ELF-1 (cell line): Measurements from ENCODE around the gene SLC35G1.
A peak's percentile ranks its signal among the peaks of the same experiment; 100 is the strongest.

Source experiments
- DNase-seq: peaks from one replicate; pipeline ENCODE4 v3.0.0-alpha.2; 2016; ENCODE audit warnings: low read depth, low spot score

SLC35G1 gene

GRCh38 chr10:93876381-93876780 is 17.4 kb upstream of the SLC35G1 start:
- no peak for DNase-seq

- DNase-seq = no peak
These were observed 14.5 kb upstream of the SLC35G1 start for GRCh38 chr10:93879273-93879672.

GRCh38 chr10:93894516-93895378 is 969 bp downstream of the SLC35G1 start:
- DNase-seq = no peak

- DNase-seq = no peak
These were observed 3.4 kb downstream of the SLC35G1 start for GRCh38 chr10:93897070-93897780.

- DNase-seq = no peak
These were observed 5.3 kb downstream of the SLC35G1 start for GRCh38 chr10:93899109-93899508.

GRCh38 chr10:93903051-93903450 is 9.3 kb downstream of the SLC35G1 start:
- no peak for DNase-seq

GRCh38 chr10:93904901-93905300 is 11.1 kb downstream of the SLC35G1 start:
- DNase-seq = no peak

- DNase-seq = no peak
These were observed 13.3 kb downstream of the SLC35G1 start for GRCh38 chr10:93907059-93907458.

- DNase-seq = peak; percentile 14
These were observed 18.1 kb downstream of the SLC35G1 start for GRCh38 chr10:93911866-93912265.

- DNase-seq = no peak
These were observed 18.7 kb downstream of the SLC35G1 start for GRCh38 chr10:93912444-93912843.

GRCh38 chr10:93913706-93914105 is 19.9 kb downstream of the SLC35G1 start:
- DNase-seq = no peak

- DNase-seq = peak; percentile 39
These were observed 21.8 kb downstream of the SLC35G1 start for GRCh38 chr10:93915598-93915997.

GRCh38 chr10:93916257-93917063 is 22.7 kb downstream of the SLC35G1 start:
- peak; percentile 15 for DNase-seq

GRCh38 chr10:93917064-93917391 is 23.2 kb downstream of the SLC35G1 start:
- DNase-seq = no peak

GRCh38 chr10:93917821-93918220 is 24.0 kb downstream of the SLC35G1 start:
- DNase-seq = no peak

GRCh38 chr10:93921338-93921737 is 27.6 kb downstream of the SLC35G1 start:
- peak; percentile 17 for DNase-seq

- no peak for DNase-seq
These were observed 32.8 kb downstream of the SLC35G1 start for GRCh38 chr10:93926613-93927012.

- DNase-seq = no peak
These were observed 44.4 kb downstream of the SLC35G1 start for GRCh38 chr10:93938140-93938539.

- no peak for DNase-seq
These were observed 47.1 kb downstream of the SLC35G1 start for GRCh38 chr10:93940881-93941280.

GRCh38 chr10:93941606-93942005 is 47.8 kb downstream of the SLC35G1 start:
- no peak for DNase-seq

- no peak for DNase-seq
These were observed 52.0 kb downstream of the SLC35G1 start for GRCh38 chr10:93945819-93946218.

- peak; percentile 63 for DNase-seq
These were observed 53.3 kb downstream of the SLC35G1 start for GRCh38 chr10:93947055-93947454.
